HEK293 (cell line): Measurements from ENCODE around the gene C9orf72.

Source experiments
- CTCF ChIA-PET: fragments of 350-600 bp; formaldehyde crosslinking; extraction: SDS; loops from one replicate; lab custom pipeline; 2021; ENCODE audit warnings: antibody characterized with exemption; lab: Yijun Ruan, JAX
- POLR2A ChIA-PET: fragments of 300-600 bp; formaldehyde crosslinking; extraction: SDS; loops from one replicate; lab custom pipeline; 2020; ENCODE audit warnings: antibody characterized with exemption, inconsistent platforms; lab: Yijun Ruan, JAX
- H3K27ac ChIP-seq: fragments of 200-500 bp; sonication (Bioruptor generic); 2 replicates; pipeline ENCODE4 v1.5.1; 2014; ENCODE audit warnings: low read depth, low read length, control low read depth, inconsistent platforms; ENCODE audit errors: extremely low read depth
- H3K36me3 ChIP-seq, 2 experiments: fragments of 200-500 bp in 1 of 2; sonication (Bioruptor generic) in 1 of 2; 1 replicate in 1 of 2; 2 replicates in 1 of 2; pipeline ENCODE4 v1.5.1; 2014 to 2017; ENCODE audit warnings: inconsistent platforms in 2 of 2, low read length in 2 of 2; ENCODE audit not compliant: control insufficient read depth in 2 of 2, insufficient read depth in 1 of 2
- H3K4me1 ChIP-seq: fragments of 200-500 bp; sonication (Bioruptor generic); 2 replicates; pipeline ENCODE4 v1.5.1; 2014; ENCODE audit warnings: mild to moderate bottlenecking, low read length, inconsistent platforms; ENCODE audit not compliant: control insufficient read depth, insufficient read depth
- H3K4me3 ChIP-seq: 2 replicates; pipeline ENCODE4 v1.5.1; 2011; ENCODE audit warnings: low read depth, mild to moderate bottlenecking, control low read depth, low read length, moderate library complexity
- H3K9me3 ChIP-seq: fragments of 200-500 bp; sonication (Bioruptor generic); 2 replicates; pipeline ENCODE4 v1.5.1; 2014; ENCODE audit warnings: low read depth, low read length, inconsistent platforms; ENCODE audit not compliant: control insufficient read depth, insufficient read depth
- ATF2 ChIP-seq: fragments of 450-650 bp; formaldehyde crosslinking; IDR thresholded peaks from 2 replicates; pipeline ENCODE4 v1.5.1; 2016; ENCODE audit warnings: missing biosample characterization, missing genetic modification characterization, low read depth
- BCL11B ChIP-seq: fragments of 450-650 bp; formaldehyde crosslinking; IDR thresholded peaks from 2 replicates; pipeline ENCODE4 v1.5.1; 2016; ENCODE audit warnings: low read depth, missing biosample characterization, missing genetic modification characterization
- BCL6B ChIP-seq: fragments of 450-650 bp; formaldehyde crosslinking; IDR thresholded peaks from 2 replicates; pipeline ENCODE4 v1.5.1; 2017; ENCODE audit warnings: missing biosample characterization, missing genetic modification characterization
- HOXC10 ChIP-seq: sonication (generic); formaldehyde crosslinking; IDR thresholded peaks from 2 replicates; pipeline ENCODE4 v1.8.1; 2023; ENCODE audit warnings: mild to moderate bottlenecking, missing genetic modification reagents
- PRDM2 ChIP-seq: fragments of 450-650 bp; formaldehyde crosslinking; IDR thresholded peaks from 2 replicates; pipeline ENCODE4 v1.5.1; 2016; ENCODE audit warnings: missing biosample characterization, missing genetic modification characterization, borderline replicate concordance
- YY2 ChIP-seq: fragments of 450-650 bp; formaldehyde crosslinking; IDR thresholded peaks from 2 replicates; pipeline ENCODE4 v1.5.1; 2016; ENCODE audit warnings: missing biosample characterization, missing genetic modification characterization
- ZFP69B ChIP-seq: fragments of 450-650 bp; formaldehyde crosslinking; IDR thresholded peaks from 2 replicates; pipeline ENCODE4 v1.5.1; 2016; ENCODE audit warnings: missing biosample characterization, missing genetic modification characterization
- ZNF121 ChIP-seq: fragments of 450-650 bp; formaldehyde crosslinking; IDR thresholded peaks from 2 replicates; pipeline ENCODE4 v1.5.1; 2016; ENCODE audit warnings: missing biosample characterization, missing genetic modification characterization
- ZNF248 ChIP-seq: fragments of 450-650 bp; formaldehyde crosslinking; IDR thresholded peaks from 2 replicates; pipeline ENCODE4 v1.5.1; 2017; ENCODE audit warnings: missing biosample characterization, missing genetic modification characterization
- ZNF280C ChIP-seq: fragments of 450-650 bp; formaldehyde crosslinking; IDR thresholded peaks from 2 replicates; pipeline ENCODE4 v1.5.1; 2016; ENCODE audit warnings: missing biosample characterization, missing genetic modification characterization
- ZNF324 ChIP-seq: fragments of 450-650 bp; formaldehyde crosslinking; IDR thresholded peaks from 2 replicates; pipeline ENCODE4 v1.5.1; 2016; ENCODE audit warnings: missing biosample characterization, missing genetic modification characterization
- ZNF48 ChIP-seq: fragments of 450-650 bp; formaldehyde crosslinking; IDR thresholded peaks from 2 replicates; pipeline ENCODE4 v1.5.1; 2016; ENCODE audit warnings: missing biosample characterization, missing genetic modification characterization
- ZNF529 ChIP-seq: fragments of 450-650 bp; formaldehyde crosslinking; IDR thresholded peaks from 2 replicates; pipeline ENCODE4 v1.5.1; 2017; ENCODE audit warnings: missing genetic modification characterization, missing biosample characterization; ENCODE audit not compliant: insufficient replicate concordance
- ZNF549 ChIP-seq: fragments of 450-650 bp; IDR thresholded peaks from 2 replicates; pipeline ENCODE4 v1.5.1; 2018; ENCODE audit warnings: missing biosample characterization, missing genetic modification characterization, mild to moderate bottlenecking, inconsistent platforms, moderate library complexity
- ZNF600 ChIP-seq: fragments of 450-650 bp; formaldehyde crosslinking; IDR thresholded peaks from 2 replicates; pipeline ENCODE4 v1.5.1; 2016; ENCODE audit warnings: missing biosample characterization, missing genetic modification characterization
- ZNF610 ChIP-seq: fragments of 450-650 bp; formaldehyde crosslinking; IDR thresholded peaks from 2 replicates; pipeline ENCODE4 v1.5.1; 2016; ENCODE audit warnings: missing biosample characterization, missing genetic modification characterization, borderline replicate concordance
- ZNF704 ChIP-seq: fragments of 450-650 bp; formaldehyde crosslinking; IDR thresholded peaks from 2 replicates; pipeline ENCODE4 v1.5.1; 2016; ENCODE audit warnings: missing biosample characterization, missing genetic modification characterization
- ZNF776 ChIP-seq: fragments of 450-650 bp; formaldehyde crosslinking; IDR thresholded peaks from 2 replicates; pipeline ENCODE4 v1.5.0; 2017; ENCODE audit warnings: missing biosample characterization, missing genetic modification characterization, borderline replicate concordance
- ZNF792 ChIP-seq: fragments of 450-650 bp; formaldehyde crosslinking; IDR thresholded peaks from 2 replicates; pipeline ENCODE4 v1.5.1; 2016; ENCODE audit warnings: missing biosample characterization, missing genetic modification characterization
- ZNF843 ChIP-seq: fragments of 450-650 bp; formaldehyde crosslinking; IDR thresholded peaks from 2 replicates; pipeline ENCODE4 v1.5.1; 2016; ENCODE audit warnings: missing biosample characterization, missing genetic modification characterization

Gene C9orf72

GRCh38 chr9:27599870-27600238 lies 26.6 kb upstream of the C9orf72 start (continued):
- TF ChIP-seq PRDM2 (tag by site-specific recombination) (no peak), ZNF121 (tag by site-specific recombination) (no peak), ZNF610 (tag by site-specific recombination) (no peak), ZNF280C (tag by site-specific recombination) (no peak)

- TF ChIP-seq ZNF324 (tag by site-specific recombination): no peak
- no peak for TF ChIP-seq ZFP69B (tag by site-specific recombination)
- no peak for TF ChIP-seq ZNF248 (tag by site-specific recombination)
- no peak for TF ChIP-seq ZNF549 (tag by site-specific recombination)
- no peak for TF ChIP-seq ZNF792
- TF ChIP-seq ZNF843 (tag by site-specific recombination): no peak
- TF ChIP-seq ZNF776: no peak
- TF ChIP-seq ZNF529: no peak
- TF ChIP-seq HOXC10: no peak
- ChIA-PET CTCF (interaction anchor here (0.7 to 1.0 kb wide), 3 partner anchors 17 to 1615 kb away, joined by 3 read pairs; no protein-coding TSS in a partner anchor), POLR2A (no interaction called here)
- H3K4me1 ChIP-seq: no peaks in the 10 kb centered on the region
- no peaks in the 10 kb centered on the region for H3K36me3 ChIP-seq
- H3K9me3 ChIP-seq: no peaks in the 10 kb centered on the region
- no peak overlapping the region for H3K27ac ChIP-seq
- no peak overlapping the region for H3K4me3 ChIP-seq
Observed at GRCh38 chr9:27599102-27599869, 26.0 kb upstream of the C9orf72 start.

- ChIA-PET POLR2A (no interaction called here), CTCF (no interaction called here)
- no peak overlapping the region for H3K27ac ChIP-seq
- no peaks in the 10 kb centered on the region for H3K4me1 ChIP-seq
- no peak for TF ChIP-seq BCL6B
- TF ChIP-seq BCL11B (tag by site-specific recombination): no peak
- no peak for TF ChIP-seq ATF2 (tag by site-specific recombination)
- TF ChIP-seq YY2 (tag by site-specific recombination): no peak
- TF ChIP-seq ZNF600: no peak
- TF ChIP-seq ZNF704 (tag by site-specific recombination): no peak
- no peak for TF ChIP-seq ZNF48 (tag by site-specific recombination)
- no peaks in the 10 kb centered on the region for H3K36me3 ChIP-seq
- H3K4me3 ChIP-seq: no peak overlapping the region
- no peaks in the 10 kb centered on the region for H3K9me3 ChIP-seq
Observed at GRCh38 chr9:27595733-27596132, 22.5 kb upstream of the C9orf72 start.
